Adrenal gland (tissue), 12 donors: ENCODE data around the gene PSTK. TPM values are rescaled to one million over a fixed set of nuclear protein-coding genes. Genes with fewer than 3 reads are reported as not detected.

Experiments
- DNase-seq, 7 donors: peaks; one replicate each; pipeline ENCODE4 v3.0.0-alpha.2; 2019 to 2020
- H3K27ac ChIP-seq, 5 donors: fragments of 200-600 bp; sonication (generic) in 4 of 5; 1 replicate in 3 of 5; 2 replicates in 2 of 5; pipeline versions ENCODE4 v1.5.1 to v1.8.0; 2016 to 2020; ENCODE audit warnings: mild to moderate bottlenecking in 1 of 5
- H3K27me3 ChIP-seq: fragments of 200-600 bp; 2 replicates; pipeline ENCODE4 v1.8.0; 2021
- H3K36me3 ChIP-seq, 2 donors: fragments of 200-600 bp; replicated peaks in 1 of 2; 1 replicate in 1 of 2; 2 replicates in 1 of 2; pipeline versions ENCODE4 v1.5.1 to v1.8.0; 2018 to 2022
- H3K4me1 ChIP-seq, 2 donors: fragments of 200-600 bp; replicated peaks in 1 of 2; 1 replicate in 1 of 2; 2 replicates in 1 of 2; pipeline versions ENCODE4 v1.5.1 to v1.8.0; 2018 to 2021
- H3K4me3 ChIP-seq, 4 donors: fragments of 200-600 bp; sonication (generic) in 3 of 4; one replicate each; pipeline ENCODE4 v1.5.1; 2016 to 2018
- H3K9me3 ChIP-seq, 3 donors: fragments of 200-600 bp; sonication (generic) in 1 of 3; replicated peaks in 1 of 3; 1 replicate in 2 of 3; 2 replicates in 1 of 3; pipeline versions ENCODE4 v1.5.1 to v1.8.0; 2016 to 2021
- POLR2A ChIP-seq, 2 donors: fragments of 450-650 bp; IDR thresholded peaks; one replicate each; pipeline ENCODE4 v1.6.1; 2017; ENCODE audit warnings: antibody characterized with exemption in 2 of 2, mild to moderate bottlenecking in 2 of 2, moderate library complexity in 1 of 2
- WGBS, 4 donors: extraction: QIAGEN DNeasy Blood & Tissue Kit in 2 of 4; methylation state at CpG; one replicate each; pipeline versions ENCODE4 v1.1.5 to v1.1.7; 2013 to 2017; 5-methylcytosine and 5-hydroxymethylcytosine counted together
- intact Hi-C, 2 donors: fragments of 100-400 bp; cut with DNase I; formaldehyde crosslinking; loops; one replicate each; pipeline versions ENCODE4 v1.14.1 to v1.15.0; 2022 to 2023
- polyA plus RNA-seq, 3 donors: library from polyadenylated mRNA; stranded (reverse); fragments of 200-250 nt in 2 of 3; fragments of 350-450 nt in 1 of 3; fragmentation: Illumina TruSeq in 1 of 3; extraction: RNeasy Lipid Tissue Mini Kit (QIAGEN cat#74804) in 1 of 3; gene quantifications; one replicate each; pipeline ENCODE4 v1.2.3, GENCODE V29; 2013 to 2014
- total RNA-seq, 9 donors: library from RNA; depleted of rRNA in 4 of 9; stranded (reverse); fragments of >200 nt in 4 of 9; fragments of 120-200 nt in 1 of 9; fragmentation: NEBNext Ultra II Directional in 1 of 9; extraction: Animal tissue kit (Norgen Biotek cat#: 25700) in 1 of 9; gene quantifications; one replicate each; pipeline versions ENCODE4 v1.1.0 to v1.2.4, GENCODE V29; 2013 to 2023
- TF ChIP-seq, protein P1 (sequence below), 6 experiments: fragments of 450-650 bp in 4 of 6; fragments of 200-600 bp in 2 of 6; sonication (generic) in 1 of 6; IDR thresholded peaks; 1 replicate in 5 of 6; 2 replicates in 1 of 6; pipeline versions ENCODE4 v1.5.1 to v1.8.0; 2016 to 2021; ENCODE audit warnings: antibody characterized with exemption in 6 of 6, mild to moderate bottlenecking in 2 of 6, moderate library complexity in 1 of 6
- donor health status: healthy with polysubstance abuse.
- donor health status: Bipolar disorder and iron deficiency.
- donor health status: DM: yes; HTN: yes; CAD: no.
- donor health status: DM: no; HTN: no; CAD: no.
- donor health status: DM: no; HTN: no; CAD: no.
- donor health status: DM: yes; HTN: yes; CAD: no.

The PSTK gene
- total and polyA plus RNA-seq, 12 donors = 2.1 to 9.0 (median 6.3) TPM

GRCh38 chr10:123018531-123018930, 38.3 kb downstream of the PSTK start:
- no peaks in the 10 kb centered on the region for H3K36me3 ChIP-seq
- H3K4me3 ChIP-seq = no peak overlapping the region
- 84 to 94% (median 91%) methylated on average over 7 of the region's 7 CpGs for WGBS, 4 donors
- no peak for TF ChIP-seq POLR2A (IDR thresholded peaks at IDR 0.05)
- TF ChIP-seq, protein P1, sequence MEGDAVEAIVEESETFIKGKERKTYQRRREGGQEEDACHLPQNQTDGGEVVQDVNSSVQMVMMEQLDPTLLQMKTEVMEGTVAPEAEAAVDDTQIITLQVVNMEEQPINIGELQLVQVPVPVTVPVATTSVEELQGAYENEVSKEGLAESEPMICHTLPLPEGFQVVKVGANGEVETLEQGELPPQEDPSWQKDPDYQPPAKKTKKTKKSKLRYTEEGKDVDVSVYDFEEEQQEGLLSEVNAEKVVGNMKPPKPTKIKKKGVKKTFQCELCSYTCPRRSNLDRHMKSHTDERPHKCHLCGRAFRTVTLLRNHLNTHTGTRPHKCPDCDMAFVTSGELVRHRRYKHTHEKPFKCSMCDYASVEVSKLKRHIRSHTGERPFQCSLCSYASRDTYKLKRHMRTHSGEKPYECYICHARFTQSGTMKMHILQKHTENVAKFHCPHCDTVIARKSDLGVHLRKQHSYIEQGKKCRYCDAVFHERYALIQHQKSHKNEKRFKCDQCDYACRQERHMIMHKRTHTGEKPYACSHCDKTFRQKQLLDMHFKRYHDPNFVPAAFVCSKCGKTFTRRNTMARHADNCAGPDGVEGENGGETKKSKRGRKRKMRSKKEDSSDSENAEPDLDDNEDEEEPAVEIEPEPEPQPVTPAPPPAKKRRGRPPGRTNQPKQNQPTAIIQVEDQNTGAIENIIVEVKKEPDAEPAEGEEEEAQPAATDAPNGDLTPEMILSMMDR (IDR thresholded peaks at IDR 0.05) = no peak
- H3K9me3 ChIP-seq = no peaks in the 10 kb centered on the region
- intact Hi-C loops = no loop called here
- peaks cover 0 to 14% of the 10 kb centered on the region in 2 donors for H3K4me1 ChIP-seq
- H3K27ac ChIP-seq = no peak overlapping the region
- DNase-seq = no peak
- H3K27me3 ChIP-seq = no peaks in the 10 kb centered on the region

GRCh38 chr10:123019264-123019663, 39.1 kb downstream of the PSTK start:
- TF ChIP-seq, protein P1 (IDR thresholded peaks at IDR 0.05) = no peak
- no peak for TF ChIP-seq POLR2A (IDR thresholded peaks at IDR 0.05)
- Histone ChIP-seq H3K27ac (peak overlapping the region in 1 of 5 donors; percentile 32), H3K4me3 (no peak overlapping the region), H3K27me3 (no peaks in the 10 kb centered on the region), H3K36me3 (no peaks in the 10 kb centered on the region), H3K9me3 (no peaks in the 10 kb centered on the region), H3K4me1 (peaks cover 0 to 8% of the 10 kb centered on the region in 2 donors)
- peak in 1 of 7 donors; percentile 13 for DNase-seq
- intact Hi-C loops = no loop called here
- 32 to 65% (median 45%) methylated on average over 3 of the region's 3 CpGs for WGBS, 4 donors

DNA sequence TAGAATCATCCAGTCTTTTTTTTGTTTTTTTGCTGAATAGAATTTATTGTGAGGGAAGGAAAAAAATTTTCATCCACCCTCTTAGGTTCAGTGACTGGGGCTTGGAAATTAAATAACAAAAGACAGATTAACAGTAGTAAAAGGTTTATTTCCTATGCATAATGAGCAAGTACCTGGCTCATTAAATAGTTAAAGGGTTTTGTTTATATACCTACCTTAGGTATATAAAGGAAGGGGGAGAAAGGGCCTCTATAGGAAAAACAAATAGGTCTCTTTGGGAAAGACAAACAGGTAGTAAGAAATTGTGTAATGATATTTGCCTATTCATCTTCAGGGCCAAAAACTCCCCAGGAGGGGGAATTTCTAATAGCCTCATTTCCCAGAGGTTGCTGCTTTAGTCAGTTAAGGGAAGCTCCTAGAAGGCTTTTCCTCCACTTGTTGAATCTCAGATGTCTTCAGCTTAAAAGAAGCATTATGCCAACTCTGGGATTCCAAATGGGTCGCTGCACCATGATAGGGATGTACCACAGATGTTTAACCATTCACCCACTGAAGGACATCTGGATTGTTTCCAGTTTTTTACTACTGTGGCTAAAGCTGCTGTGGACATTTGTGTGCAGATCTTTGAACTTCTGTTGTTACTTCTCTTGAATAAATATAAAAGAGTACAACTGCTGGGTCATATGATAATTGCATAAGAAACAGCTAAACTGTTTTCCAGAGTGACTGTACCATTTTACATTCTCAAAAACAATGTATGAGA, 39.9 kb downstream of the PSTK start:
- no peaks in the 10 kb centered on the region for H3K9me3 ChIP-seq
- TF ChIP-seq POLR2A (IDR thresholded peaks at IDR 0.05) = no peak
- TF ChIP-seq, protein P1 (IDR thresholded peaks at IDR 0.05) = no peak
- H3K4me1 ChIP-seq = peaks cover 0 to 5% of the 10 kb centered on the region in 2 donors
- WGBS, 4 donors = 63 to 100% (median 81%) methylated on average over 1 of the region's 1 CpG
- no peaks in the 10 kb centered on the region for H3K27me3 ChIP-seq
- H3K4me3 ChIP-seq = no peak overlapping the region
- peak overlapping the region in 1 of 5 donors; percentile 32 for H3K27ac ChIP-seq
- DNase-seq = no peak
- no peaks in the 10 kb centered on the region for H3K36me3 ChIP-seq
- intact Hi-C loops = no loop called here

GRCh38 chr10:123021517-123021916, 41.3 kb downstream of the PSTK start:
- 79 to 85% (median 83%) methylated on average over 3 of the region's 3 CpGs for WGBS, 4 donors
- no peak for TF ChIP-seq POLR2A (IDR thresholded peaks at IDR 0.05)
- TF ChIP-seq, protein P1 (IDR thresholded peaks at IDR 0.05) = no peak
- no peak for DNase-seq
- intact Hi-C loops = no loop called here
- H3K4me1 ChIP-seq = peaks cover 0 to 5% of the 10 kb centered on the region in 2 donors
- no peak overlapping the region for H3K27ac ChIP-seq
- H3K4me3 ChIP-seq = no peak overlapping the region
- no peaks in the 10 kb centered on the region for H3K36me3 ChIP-seq
- no peaks in the 10 kb centered on the region for H3K27me3 ChIP-seq
- H3K9me3 ChIP-seq = no peaks in the 10 kb centered on the region
